ENCODE results near the gene OCRL. TPM values are rescaled to one million over a fixed set of nuclear protein-coding genes. Genes with fewer than 3 reads are reported as not detected.

Gene OCRL
- total RNA-seq, 1 donor from 2014 or later, result 10.2 TPM

GRCh38 chrX:129586446-129586845 is 46.4 kb downstream of the OCRL start:
- TF ChIP-seq, protein P1, sequence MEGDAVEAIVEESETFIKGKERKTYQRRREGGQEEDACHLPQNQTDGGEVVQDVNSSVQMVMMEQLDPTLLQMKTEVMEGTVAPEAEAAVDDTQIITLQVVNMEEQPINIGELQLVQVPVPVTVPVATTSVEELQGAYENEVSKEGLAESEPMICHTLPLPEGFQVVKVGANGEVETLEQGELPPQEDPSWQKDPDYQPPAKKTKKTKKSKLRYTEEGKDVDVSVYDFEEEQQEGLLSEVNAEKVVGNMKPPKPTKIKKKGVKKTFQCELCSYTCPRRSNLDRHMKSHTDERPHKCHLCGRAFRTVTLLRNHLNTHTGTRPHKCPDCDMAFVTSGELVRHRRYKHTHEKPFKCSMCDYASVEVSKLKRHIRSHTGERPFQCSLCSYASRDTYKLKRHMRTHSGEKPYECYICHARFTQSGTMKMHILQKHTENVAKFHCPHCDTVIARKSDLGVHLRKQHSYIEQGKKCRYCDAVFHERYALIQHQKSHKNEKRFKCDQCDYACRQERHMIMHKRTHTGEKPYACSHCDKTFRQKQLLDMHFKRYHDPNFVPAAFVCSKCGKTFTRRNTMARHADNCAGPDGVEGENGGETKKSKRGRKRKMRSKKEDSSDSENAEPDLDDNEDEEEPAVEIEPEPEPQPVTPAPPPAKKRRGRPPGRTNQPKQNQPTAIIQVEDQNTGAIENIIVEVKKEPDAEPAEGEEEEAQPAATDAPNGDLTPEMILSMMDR (IDR thresholded peaks at IDR 0.05; ENCODE audit: borderline replicate concordance), result no peak
- Histone ChIP-seq H3K27ac (replicated peaks) (peak overlapping the region; percentile 75), H3K4me3 (no peak overlapping the region), H3K9me3 (replicated peaks) (no peaks in the 10 kb centered on the region), H3K4me1 (peaks cover 7% of the 10 kb centered on the region), H3K36me3 (peaks cover 42% of the 10 kb centered on the region), H3K27me3 (ENCODE audit: low read depth) (no peaks in the 10 kb centered on the region)
- intact Hi-C loops (cut with micrococcal nuclease), result no loop called here
- DNase-seq, result no peak

- no peak for DNase-seq
- Histone ChIP-seq H3K4me1 (peaks cover 12% of the 10 kb centered on the region), H3K27me3 (ENCODE audit: low read depth) (no peaks in the 10 kb centered on the region), H3K27ac (replicated peaks) (no peak overlapping the region), H3K9me3 (replicated peaks) (no peaks in the 10 kb centered on the region), H3K36me3 (peaks cover 42% of the 10 kb centered on the region), H3K4me3 (no peak overlapping the region)
- TF ChIP-seq, protein P1 (IDR thresholded peaks at IDR 0.05; ENCODE audit: borderline replicate concordance), result no peak
- intact Hi-C loops (cut with micrococcal nuclease), result no loop called here
These were observed 50.5 kb downstream of the OCRL start for GRCh38 chrX:129590596-129590995.

DNA sequence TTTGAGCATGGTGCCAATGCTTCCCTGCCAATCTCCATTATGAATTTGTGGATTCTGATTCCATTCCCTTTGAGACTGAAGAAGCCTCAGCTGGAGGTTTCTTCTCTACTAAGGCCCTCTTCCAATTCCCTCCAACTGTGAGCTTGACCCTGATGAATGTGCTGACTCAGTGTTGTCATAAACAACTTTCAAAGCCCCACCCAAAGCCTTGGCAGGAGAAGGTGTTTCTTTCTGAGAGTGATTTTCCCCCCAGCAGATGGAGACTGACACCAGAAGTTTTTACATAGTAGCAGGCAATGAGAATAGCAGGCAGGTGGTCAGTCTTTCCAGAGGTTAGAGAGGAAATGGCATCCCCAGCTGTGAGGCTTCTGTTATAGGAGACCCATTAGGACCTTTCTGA is 53.1 kb downstream of the OCRL start:
- intact Hi-C loops (cut with micrococcal nuclease), result no loop called here
- Histone ChIP-seq H3K36me3 (peaks cover 29% of the 10 kb centered on the region), H3K27ac (replicated peaks) (peak overlapping the region; percentile 33), H3K4me1 (peaks cover 12% of the 10 kb centered on the region), H3K27me3 (ENCODE audit: low read depth) (no peaks in the 10 kb centered on the region), H3K4me3 (no peak overlapping the region), H3K9me3 (replicated peaks) (no peaks in the 10 kb centered on the region)
- DNase-seq, result no peak
- TF ChIP-seq, protein P1 (IDR thresholded peaks at IDR 0.05; ENCODE audit: borderline replicate concordance), result no peak

- H3K4me3 ChIP-seq, result no peak overlapping the region
- peaks cover 12% of the 10 kb centered on the region for H3K4me1 ChIP-seq
- no peak for DNase-seq
- no peaks in the 10 kb centered on the region for H3K9me3 ChIP-seq (replicated peaks)
- TF ChIP-seq, protein P1 (IDR thresholded peaks at IDR 0.05; ENCODE audit: borderline replicate concordance), result no peak
- H3K36me3 ChIP-seq, result peaks cover 13% of the 10 kb centered on the region
- H3K27ac ChIP-seq (replicated peaks), result no peak overlapping the region
- no peaks in the 10 kb centered on the region for H3K27me3 ChIP-seq (ENCODE audit: low read depth)
- intact Hi-C loops (cut with micrococcal nuclease), result no loop called here
These were observed 54.7 kb downstream of the OCRL start for GRCh38 chrX:129594781-129595180.

DNA sequence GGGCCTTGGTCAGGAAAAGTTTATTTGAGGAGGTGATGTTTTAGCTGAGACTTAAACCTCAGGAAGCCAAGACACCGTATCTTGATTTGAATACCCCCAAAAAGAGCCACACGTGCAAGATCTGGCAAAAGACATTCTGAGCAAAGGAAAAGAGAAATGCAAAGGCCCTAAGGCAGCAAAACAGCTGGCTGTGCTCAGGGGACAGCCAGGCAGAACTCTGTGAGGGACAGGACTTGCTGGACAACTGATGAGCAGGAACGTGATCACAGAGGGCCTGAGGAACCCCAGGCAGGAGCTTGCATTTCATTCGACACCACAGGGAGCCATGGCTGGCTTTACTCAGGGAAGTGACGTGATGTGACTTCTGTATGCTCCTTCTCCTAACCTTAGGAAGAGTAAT is 56.0 kb downstream of the OCRL start:
- Histone ChIP-seq H3K36me3 (no peaks in the 10 kb centered on the region), H3K4me1 (peaks cover 12% of the 10 kb centered on the region), H3K27ac (replicated peaks) (no peak overlapping the region), H3K4me3 (no peak overlapping the region), H3K27me3 (ENCODE audit: low read depth) (no peaks in the 10 kb centered on the region), H3K9me3 (replicated peaks) (no peaks in the 10 kb centered on the region)
- TF ChIP-seq, protein P1 (IDR thresholded peaks at IDR 0.05; ENCODE audit: borderline replicate concordance), result no peak
- no peak for DNase-seq
- intact Hi-C loops (cut with micrococcal nuclease), result no loop called here

- intact Hi-C loops (cut with micrococcal nuclease), result no loop called here
These were observed 57.8 kb downstream of the OCRL start for GRCh38 chrX:129597905-129598304.

More at GRCh38 chrX:129597905-129598304, 57.8 kb downstream of the OCRL start:
- Histone ChIP-seq H3K27me3 (ENCODE audit: low read depth) (no peaks in the 10 kb centered on the region), H3K36me3 (no peaks in the 10 kb centered on the region), H3K4me1 (peaks cover 6% of the 10 kb centered on the region), H3K9me3 (replicated peaks) (no peaks in the 10 kb centered on the region), H3K27ac (replicated peaks) (no peak overlapping the region), H3K4me3 (no peak overlapping the region)
- DNase-seq, result no peak
- TF ChIP-seq, protein P1 (IDR thresholded peaks at IDR 0.05; ENCODE audit: borderline replicate concordance), result no peak

Data from left ventricle myocardium inferior (tissue), 1 donor.